Kidney epithelial cell (primary cell): ENCODE measurements around the gene TAF11L4. TPM values are rescaled to one million over a fixed set of nuclear protein-coding genes. Genes with fewer than 3 reads are reported as not detected.
"Not testable (repeated sequence)": the region's sequence is repeated elsewhere in the genome, so short reads cannot be mapped to it uniquely, and the experiment has no call there.

Experiments
- DNase-seq: peaks from one replicate; pipeline ENCODE4 v3.0.0-alpha.2; 2010; ENCODE audit warnings: low read depth
- H3K27me3 ChIP-seq: 2 replicates; pipeline ENCODE4 v1.6.0; 2011; ENCODE audit warnings: low read length; ENCODE audit not compliant: control insufficient read depth, insufficient read depth
- H3K36me3 ChIP-seq: 2 replicates; pipeline ENCODE4 v1.5.1; 2011; ENCODE audit warnings: low read length; ENCODE audit not compliant: control insufficient read depth, insufficient read depth
- H3K4me3 ChIP-seq: 2 replicates; pipeline ENCODE4 v1.5.1; 2011; ENCODE audit warnings: low read depth, mild to moderate bottlenecking, control low read depth, low read length
- total RNA-seq: library from RNA; depleted of rRNA; stranded (reverse); fragments of >200 nt; gene quantifications from 2 replicates; pipeline ENCODE4 v1.2.3, GENCODE V29; 2015
- TF ChIP-seq, protein P1 (sequence below): IDR thresholded peaks from 2 replicates; pipeline ENCODE4 v1.5.1; 2011; ENCODE audit warnings: mild to moderate bottlenecking, moderate library complexity, low read length, control low read depth, inconsistent platforms; ENCODE audit not compliant: insufficient read depth, poor library complexity, severe bottlenecking

The TAF11L4 gene
- total RNA-seq, 1 donor from 2014 or later = not detected

DNA sequence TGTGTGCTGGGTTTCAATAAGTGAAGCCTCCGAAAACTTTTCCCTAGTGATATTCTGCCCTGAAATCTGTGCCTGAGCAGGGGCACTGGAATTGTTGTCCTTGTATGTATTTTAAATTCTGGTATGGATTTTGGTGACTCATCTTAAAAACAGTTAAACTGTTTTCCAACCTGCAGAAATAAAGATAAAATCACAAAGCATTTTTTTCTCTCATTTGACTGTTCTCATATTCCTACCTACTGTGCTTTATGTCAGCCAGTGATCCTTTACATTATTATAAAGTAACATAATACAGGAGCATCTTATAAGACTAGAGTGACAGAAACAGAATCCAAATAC is 34.5 kb upstream of the TAF11L4 start:
- no peaks in the 10 kb centered on the region for H3K27me3 ChIP-seq
- no peak overlapping the region for H3K4me3 ChIP-seq
- TF ChIP-seq, protein P1, sequence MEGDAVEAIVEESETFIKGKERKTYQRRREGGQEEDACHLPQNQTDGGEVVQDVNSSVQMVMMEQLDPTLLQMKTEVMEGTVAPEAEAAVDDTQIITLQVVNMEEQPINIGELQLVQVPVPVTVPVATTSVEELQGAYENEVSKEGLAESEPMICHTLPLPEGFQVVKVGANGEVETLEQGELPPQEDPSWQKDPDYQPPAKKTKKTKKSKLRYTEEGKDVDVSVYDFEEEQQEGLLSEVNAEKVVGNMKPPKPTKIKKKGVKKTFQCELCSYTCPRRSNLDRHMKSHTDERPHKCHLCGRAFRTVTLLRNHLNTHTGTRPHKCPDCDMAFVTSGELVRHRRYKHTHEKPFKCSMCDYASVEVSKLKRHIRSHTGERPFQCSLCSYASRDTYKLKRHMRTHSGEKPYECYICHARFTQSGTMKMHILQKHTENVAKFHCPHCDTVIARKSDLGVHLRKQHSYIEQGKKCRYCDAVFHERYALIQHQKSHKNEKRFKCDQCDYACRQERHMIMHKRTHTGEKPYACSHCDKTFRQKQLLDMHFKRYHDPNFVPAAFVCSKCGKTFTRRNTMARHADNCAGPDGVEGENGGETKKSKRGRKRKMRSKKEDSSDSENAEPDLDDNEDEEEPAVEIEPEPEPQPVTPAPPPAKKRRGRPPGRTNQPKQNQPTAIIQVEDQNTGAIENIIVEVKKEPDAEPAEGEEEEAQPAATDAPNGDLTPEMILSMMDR = no peak
- DNase-seq = no peak
- no peaks in the 10 kb centered on the region for H3K36me3 ChIP-seq

GRCh38 chr5:17491257-17491656 is 30.3 kb upstream of the TAF11L4 start:
- DNase-seq, H3K27me3 ChIP-seq, H3K36me3 ChIP-seq, H3K4me3 ChIP-seq: not testable (repeated sequence)

DNA sequence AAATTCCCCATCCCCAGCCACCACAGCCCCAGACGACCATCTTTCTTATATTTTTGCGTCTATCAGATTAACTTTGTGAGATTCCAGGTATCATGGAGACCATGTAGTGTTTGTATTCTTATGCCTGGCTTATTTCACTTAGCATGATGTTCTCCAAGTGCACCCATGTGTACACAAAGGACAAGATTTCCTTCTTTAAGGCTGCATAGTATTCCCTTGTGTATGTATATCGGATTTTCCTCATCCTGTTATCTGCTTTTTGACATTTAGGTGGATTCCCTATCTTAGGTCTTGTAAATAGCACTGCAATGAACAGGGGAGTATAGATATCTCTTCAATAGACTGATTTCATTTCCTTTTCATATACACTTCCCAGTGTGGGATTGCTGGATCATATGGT is 28.8 kb upstream of the TAF11L4 start:
- no peaks in the 10 kb centered on the region for H3K27me3 ChIP-seq
- H3K36me3 ChIP-seq = no peaks in the 10 kb centered on the region
- TF ChIP-seq, protein P1 = no peak

DNA sequence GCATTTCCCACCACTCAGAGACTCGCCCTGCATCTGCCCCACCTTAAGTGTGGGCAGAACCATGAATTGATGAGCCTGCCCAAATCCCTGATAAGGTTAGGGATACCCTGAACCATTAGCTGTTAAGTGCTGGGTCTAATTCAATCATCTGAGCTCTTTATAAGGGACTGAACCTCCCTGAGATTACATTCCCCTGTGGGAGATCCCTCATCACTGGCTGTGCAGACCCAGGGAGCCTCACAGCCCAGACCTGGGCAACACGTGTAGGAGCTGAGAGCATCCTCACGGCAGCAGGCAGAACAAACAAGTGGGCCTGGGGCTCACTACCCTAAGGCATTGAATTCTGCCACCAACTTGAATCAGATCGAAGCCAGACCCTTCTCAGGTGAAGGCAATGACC is 24.2 kb upstream of the TAF11L4 start:
- no peaks in the 10 kb centered on the region for H3K27me3 ChIP-seq

More for the DNA sequence above, 28.8 kb upstream of the TAF11L4 start:
- no peak for DNase-seq
- no peak overlapping the region for H3K4me3 ChIP-seq

DNA sequence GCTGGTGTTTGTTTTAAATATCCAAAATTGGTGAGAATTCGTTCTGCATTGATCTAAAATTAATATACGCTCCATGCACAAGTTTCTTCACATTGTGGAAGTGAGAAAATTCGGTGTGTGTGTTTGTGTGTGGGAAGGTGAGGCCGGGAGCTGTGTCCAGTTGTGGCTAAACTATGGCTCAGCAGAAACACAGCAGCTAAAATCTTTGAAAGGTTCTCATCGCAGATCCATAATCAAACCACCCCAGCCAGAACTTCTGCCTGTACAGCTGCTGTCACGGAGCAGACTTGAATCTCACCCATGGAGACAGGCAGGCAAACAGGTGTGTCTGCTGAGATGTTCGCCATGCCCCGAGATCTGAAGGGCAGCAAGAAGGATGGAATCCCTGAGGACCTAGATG is 23.7 kb upstream of the TAF11L4 start, which contains the start of gene TAF11L2:
TAF11L2 (plus strand) TSS at position 301 of the 400 bp plus-strand sequence.
- H3K4me3 ChIP-seq, H3K36me3 ChIP-seq, DNase-seq, H3K27me3 ChIP-seq: not testable (repeated sequence)

More for the DNA sequence above, 24.2 kb upstream of the TAF11L4 start:
- Histone ChIP-seq H3K36me3 (no peaks in the 10 kb centered on the region), H3K4me3 (no peak overlapping the region)
- TF ChIP-seq, protein P1 = no peak
- DNase-seq = no peak

DNA sequence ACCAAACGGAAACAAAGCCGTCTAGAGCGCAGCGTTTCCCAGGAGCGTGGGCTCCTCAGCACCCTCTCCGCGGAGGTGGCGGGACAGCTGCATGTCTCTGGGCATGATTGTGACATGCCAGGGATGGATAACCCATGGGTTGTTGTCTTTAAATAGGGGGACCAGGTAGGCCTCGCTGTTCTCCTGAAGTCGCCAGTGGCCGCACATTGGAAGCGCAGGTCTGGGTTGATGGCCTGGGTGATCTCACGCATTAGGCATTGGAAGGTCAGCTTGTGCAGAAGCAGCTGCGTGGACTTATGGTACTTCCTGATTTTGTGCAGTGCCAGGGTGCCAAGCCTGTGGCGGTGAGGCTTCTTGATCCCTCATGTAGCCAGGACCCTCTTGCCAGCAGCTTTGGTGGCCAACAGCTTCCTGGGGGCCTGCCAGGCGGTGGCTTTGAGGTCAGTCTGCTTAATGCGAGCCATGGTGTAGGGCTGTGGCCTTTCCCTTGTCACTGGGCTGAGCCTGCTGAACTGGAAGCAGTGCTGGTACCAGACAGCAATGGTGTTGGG is 9.8 kb upstream of the TAF11L4 start:
- H3K36me3 ChIP-seq = no peaks in the 10 kb centered on the region
- no peaks in the 10 kb centered on the region for H3K27me3 ChIP-seq
- TF ChIP-seq, protein P1 = no peak
- no peak overlapping the region for H3K4me3 ChIP-seq
- DNase-seq = no peak

DNA sequence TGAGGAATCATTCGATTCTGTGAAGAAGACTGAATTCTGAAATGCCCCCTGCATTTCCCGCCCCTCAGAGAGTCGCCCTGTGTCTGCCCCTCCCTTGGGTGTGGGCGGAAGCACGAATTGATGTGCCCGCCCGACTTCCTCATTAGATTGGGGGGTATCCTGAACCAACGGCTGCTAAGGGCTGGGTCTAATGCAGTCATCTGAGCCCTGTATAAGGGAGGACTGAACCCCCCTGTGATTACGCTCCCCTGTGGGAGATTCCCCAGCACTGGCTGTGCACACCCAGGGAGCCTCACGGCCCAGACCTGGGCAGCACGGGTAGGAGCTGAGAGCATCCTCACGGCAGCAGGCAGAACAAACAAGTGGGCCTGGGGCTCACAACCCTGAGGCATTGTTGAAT is 4.1 kb upstream of the TAF11L4 start:
- not testable (repeated sequence) for DNase-seq, H3K27me3 ChIP-seq, H3K36me3 ChIP-seq, H3K4me3 ChIP-seq

DNA sequence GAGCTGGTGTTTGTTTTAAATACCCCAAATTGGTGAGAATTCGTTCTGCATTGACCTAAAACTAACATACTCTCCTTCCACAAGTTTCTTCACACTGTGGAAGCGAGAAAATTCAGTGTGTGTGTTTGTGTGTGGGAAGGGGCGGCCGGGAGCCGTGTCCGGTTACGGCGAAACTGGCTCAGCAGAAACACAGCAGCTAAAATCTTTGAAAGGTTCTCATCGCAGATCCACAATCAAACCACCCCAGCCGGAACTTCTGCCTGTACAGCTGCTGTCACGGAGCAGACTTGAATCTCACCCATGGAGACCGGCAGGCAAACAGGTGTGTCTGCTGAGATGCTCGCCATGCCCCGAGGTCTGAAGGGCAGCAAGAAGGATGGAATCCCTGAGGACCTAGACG is 3.5 kb upstream of the TAF11L4 start, which contains the start of gene TAF11L3:
TAF11L3 (plus strand) TSS at position 301 of the 400 bp plus-strand sequence.
- H3K4me3 ChIP-seq, H3K27me3 ChIP-seq, H3K36me3 ChIP-seq, DNase-seq: not testable (repeated sequence)

DNA sequence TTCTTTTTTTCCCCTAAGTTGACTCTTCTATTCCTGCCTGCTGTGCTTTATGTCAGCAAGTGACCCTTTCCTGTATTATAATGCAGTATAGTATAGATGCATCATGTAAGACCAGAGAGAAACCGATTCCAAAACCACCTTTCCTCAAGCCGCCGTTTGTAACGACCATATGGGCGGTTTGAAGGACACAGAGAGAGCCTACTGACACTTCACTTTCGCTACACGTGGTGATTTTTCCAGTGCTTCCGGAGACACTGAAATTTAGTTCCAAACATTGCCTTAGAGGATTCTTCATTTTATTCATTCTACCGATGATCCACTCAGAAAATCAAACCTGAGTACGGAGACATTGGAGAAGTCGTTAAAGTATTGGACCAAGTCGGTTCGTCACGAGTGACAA is 2.1 kb upstream of the TAF11L4 start:
- not testable (repeated sequence) for H3K27me3 ChIP-seq, H3K4me3 ChIP-seq, H3K36me3 ChIP-seq, DNase-seq

DNA sequence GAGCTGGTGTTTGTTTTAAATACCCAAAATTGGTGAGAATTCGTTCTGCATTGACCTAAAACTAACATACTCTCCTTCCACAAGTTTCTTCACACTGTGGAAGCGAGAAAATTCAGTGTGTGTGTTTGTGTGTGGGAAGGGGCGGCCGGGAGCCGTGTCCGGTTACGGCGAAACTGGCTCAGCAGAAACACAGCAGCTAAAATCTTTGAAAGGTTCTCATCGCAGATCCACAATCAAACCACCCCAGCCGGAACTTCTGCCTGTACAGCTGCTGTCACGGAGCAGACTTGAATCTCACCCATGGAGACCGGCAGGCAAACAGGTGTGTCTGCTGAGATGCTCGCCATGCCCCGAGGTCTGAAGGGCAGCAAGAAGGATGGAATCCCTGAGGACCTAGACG is 3.3 kb downstream of the TAF11L4 start, which contains the start of gene TAF11L5:
TAF11L5 (plus strand) TSS at position 301 of the 400 bp plus-strand sequence.
- not testable (repeated sequence) for H3K36me3 ChIP-seq, DNase-seq, H3K27me3 ChIP-seq, H3K4me3 ChIP-seq

- not testable (repeated sequence) for DNase-seq, H3K36me3 ChIP-seq, H3K4me3 ChIP-seq, H3K27me3 ChIP-seq
Measured at GRCh38 chr5:17526504-17526903, 4.9 kb downstream of the TAF11L4 start.
